H9 (cell line): ENCODE results near the gene HS3ST1. TPM values are rescaled to one million over a fixed set of nuclear protein-coding genes. Genes with fewer than 3 reads are reported as not detected.

Experiments used
- DNase-seq: peaks from one replicate; pipeline ENCODE4 v3.0.0-alpha.2; 2017
- H2AFZ ChIP-seq: one replicate; pipeline ENCODE4 v1.6.1; 2013; ENCODE audit warnings: mild to moderate bottlenecking, low read length, control low read depth, moderate library complexity
- H2AK5ac ChIP-seq: 2 replicates; pipeline ENCODE4 v1.6.1; 2013; ENCODE audit warnings: low read length, control low read depth, mixed read lengths; ENCODE audit not compliant: insufficient read length
- H2BK120ac ChIP-seq: one replicate; pipeline ENCODE4 v1.6.1; 2013; ENCODE audit warnings: low read depth, mild to moderate bottlenecking, low read length, control low read depth, inconsistent platforms; ENCODE audit not compliant: poor library complexity, severe bottlenecking
- H2BK12ac ChIP-seq: 2 replicates; pipeline ENCODE4 v1.6.1; 2013; ENCODE audit warnings: low read length, control low read depth, mixed read lengths, low read depth; ENCODE audit not compliant: insufficient read length
- H2BK15ac ChIP-seq: 2 replicates; pipeline ENCODE4 v1.6.1; 2013; ENCODE audit warnings: low read depth, low read length, control low read depth
- H2BK20ac ChIP-seq: one replicate; pipeline ENCODE4 v1.6.1; 2013; ENCODE audit warnings: low read depth, mild to moderate bottlenecking, low read length, control low read depth, inconsistent platforms; ENCODE audit not compliant: poor library complexity, severe bottlenecking
- H2BK5ac ChIP-seq: 2 replicates; pipeline ENCODE4 v1.6.1; 2013; ENCODE audit warnings: low read length, control low read depth, mixed read lengths; ENCODE audit not compliant: insufficient read length
- H3K14ac ChIP-seq: 2 replicates; pipeline ENCODE4 v1.6.1; 2013; ENCODE audit warnings: low read length, control low read depth; ENCODE audit not compliant: insufficient read depth
- H3K18ac ChIP-seq: 2 replicates; pipeline ENCODE4 v1.6.1; 2013; ENCODE audit warnings: low read depth, mild to moderate bottlenecking, mixed read lengths, low read length, control low read depth; ENCODE audit not compliant: insufficient read length
- H3K23ac ChIP-seq: 2 replicates; pipeline ENCODE4 v1.6.1; 2013; ENCODE audit warnings: low read length, control low read depth, mixed read lengths, low read depth; ENCODE audit not compliant: insufficient read length
- H3K23me2 ChIP-seq: 2 replicates; pipeline ENCODE4 v1.6.1; 2013; ENCODE audit warnings: low read depth, mild to moderate bottlenecking, mixed read lengths, low read length, control low read depth; ENCODE audit not compliant: insufficient read length, poor library complexity, severe bottlenecking
- H3K27ac ChIP-seq: 2 replicates; pipeline ENCODE4 v1.5.1; 2013; ENCODE audit warnings: low read length, control low read depth, mixed read lengths, low read depth; ENCODE audit not compliant: insufficient read length
- H3K27me3 ChIP-seq: 2 replicates; pipeline ENCODE4 v1.6.1; 2013; ENCODE audit warnings: low read length, control low read depth, inconsistent platforms; ENCODE audit not compliant: insufficient read depth
- H3K4ac ChIP-seq: 2 replicates; pipeline ENCODE4 v1.6.1; 2013; ENCODE audit warnings: low read depth, mild to moderate bottlenecking, control low read depth, inconsistent platforms, low read length, moderate library complexity
- H3K4me1 ChIP-seq: 2 replicates; pipeline ENCODE4 v1.6.1; 2013; ENCODE audit warnings: low read length, control low read depth, inconsistent platforms; ENCODE audit not compliant: insufficient read depth
- H3K4me2 ChIP-seq: 2 replicates; pipeline ENCODE4 v1.6.1; 2013; ENCODE audit warnings: low read length, control low read depth, mixed read lengths; ENCODE audit not compliant: insufficient read length, insufficient read depth
- H3K56ac ChIP-seq: 2 replicates; pipeline ENCODE4 v1.6.1; 2013; ENCODE audit warnings: low read depth, mild to moderate bottlenecking, mixed read lengths, low read length, control low read depth; ENCODE audit not compliant: insufficient read length
- H3K79me1 ChIP-seq: 2 replicates; pipeline ENCODE4 v1.6.1; 2013; ENCODE audit warnings: low read depth, mild to moderate bottlenecking, moderate library complexity, low read length, control low read depth, inconsistent platforms; ENCODE audit not compliant: insufficient read depth, poor library complexity, severe bottlenecking
- H3K79me2 ChIP-seq: 2 replicates; pipeline ENCODE4 v1.6.1; 2013; ENCODE audit warnings: low read length, control low read depth, inconsistent platforms; ENCODE audit not compliant: insufficient read depth
- H3K9ac ChIP-seq: 2 replicates; pipeline ENCODE4 v1.6.1; 2013; ENCODE audit warnings: low read length, control low read depth, mixed read lengths; ENCODE audit not compliant: insufficient read length; ENCODE audit errors: extremely low read depth
- H3K9me3 ChIP-seq: one replicate; pipeline ENCODE4 v1.6.1; 2013; ENCODE audit warnings: low read depth, low read length, inconsistent platforms; ENCODE audit not compliant: control insufficient read depth
- H3T11ph ChIP-seq: one replicate; pipeline ENCODE4 v1.6.1; 2013; ENCODE audit warnings: mild to moderate bottlenecking, low read length, control low read depth, inconsistent platforms
- H4K20me1 ChIP-seq: one replicate; pipeline ENCODE4 v1.6.1; 2013; ENCODE audit not compliant: control insufficient read depth, insufficient read length, insufficient read depth
- H4K5ac ChIP-seq: 2 replicates; pipeline ENCODE4 v1.6.1; 2013; ENCODE audit warnings: low read depth, mild to moderate bottlenecking, mixed read lengths, low read length, control low read depth; ENCODE audit not compliant: insufficient read length
- H4K8ac ChIP-seq: replicated peaks from 2 replicates; pipeline ENCODE4 v1.6.1; 2013; ENCODE audit warnings: low read length, control low read depth, mixed read lengths, low read depth; ENCODE audit not compliant: insufficient read length
- H4K91ac ChIP-seq: 2 replicates; pipeline ENCODE4 v1.6.1; 2013; ENCODE audit warnings: low read depth, mild to moderate bottlenecking, moderate library complexity, mixed read lengths, low read length, control low read depth; ENCODE audit not compliant: insufficient read length
- H3K27ac Mint-ChIP-seq, 3 experiments: 2 replicates in 2 of 3; 3 replicates in 1 of 3; pipeline ENCODE4 v1.8.0; 2020 to 2021; ENCODE audit warnings: mixed read lengths in 3 of 3, mild to moderate bottlenecking in 1 of 3, moderate library complexity in 1 of 3
- H3K27me3 Mint-ChIP-seq: 2 replicates; pipeline ENCODE4 v1.8.0; 2021; ENCODE audit warnings: low read depth, mild to moderate bottlenecking, moderate library complexity, mixed read lengths
- H3K36me3 Mint-ChIP-seq, 3 experiments: 2 replicates in 2 of 3; 3 replicates in 1 of 3; pipeline ENCODE4 v1.8.0; 2020 to 2021; ENCODE audit warnings: low read depth in 3 of 3, mixed read lengths in 3 of 3; ENCODE audit not compliant: insufficient read depth in 1 of 3
- H3K4me1 Mint-ChIP-seq, 2 experiments: 2 replicates each; pipeline ENCODE4 v1.8.0; 2020; ENCODE audit warnings: mixed read lengths in 2 of 2
- H3K4me3 Mint-ChIP-seq, 2 experiments: 2 replicates in 1 of 2; 3 replicates in 1 of 2; pipeline ENCODE4 v1.8.0; 2020 to 2021; ENCODE audit warnings: mild to moderate bottlenecking in 2 of 2, mixed read lengths in 2 of 2, moderate library complexity in 1 of 2
- H3K9me3 Mint-ChIP-seq, 2 experiments: 2 replicates in 1 of 2; 3 replicates in 1 of 2; pipeline ENCODE4 v1.8.0; 2020; ENCODE audit warnings: mild to moderate bottlenecking in 2 of 2, mixed read lengths in 2 of 2, moderate library complexity in 1 of 2
- CTCF ChIP-seq: fragments of 200-600 bp; sonication (generic); conservative IDR thresholded peaks from 3 replicates; pipeline ENCODE4 v1.8.0; 2021; ENCODE audit warnings: antibody characterized with exemption, mild to moderate bottlenecking
- total RNA-seq: library from RNA; stranded (reverse); gene quantifications from 2 replicates; pipeline ENCODE4 v1.2.1, GENCODE V29; 2021

The HS3ST1 gene
- total RNA-seq, 1 experiment from 2014 or later: 0.04 TPM

- no peak overlapping the region for H4K91ac ChIP-seq
- no peaks in the 10 kb centered on the region for H3K9me3 ChIP-seq
- H4K5ac ChIP-seq: no peak overlapping the region
- Mint-ChIP-seq H3K4me3 (no peak overlapping the region), H3K27me3 (no peaks in the 10 kb centered on the region), H3K27ac (no peak overlapping the region; a peak in 1 of 7 replicates), H3K4me1 (peaks cover 0 to 4% of the 10 kb centered on the region in 2 experiments; a peak in 2 of 4 replicates), H3K36me3 (no peaks in the 10 kb centered on the region), H3K9me3 (peaks cover 0 to 2% of the 10 kb centered on the region in 2 experiments; a peak in 1 of 5 replicates)
- H3T11ph ChIP-seq: no peak overlapping the region
- H3K18ac ChIP-seq: no peak overlapping the region
- H3K56ac ChIP-seq: no peak overlapping the region
- no peak overlapping the region for H2BK120ac ChIP-seq
- H2BK5ac ChIP-seq: no peak overlapping the region
- no peak overlapping the region for H3K9ac ChIP-seq
- no peaks in the 10 kb centered on the region for H3K79me2 ChIP-seq
- no peak overlapping the region for H3K4ac ChIP-seq
- no peak overlapping the region for H2AK5ac ChIP-seq
- no peak overlapping the region for H2BK20ac ChIP-seq
- H3K27me3 ChIP-seq: no peaks in the 10 kb centered on the region
- H3K4me2 ChIP-seq: no peak overlapping the region
- H4K8ac ChIP-seq: no peak overlapping the region
- no peak for DNase-seq
- no peaks in the 10 kb centered on the region for H3K4me1 ChIP-seq
- no peak overlapping the region for H3K14ac ChIP-seq
- no peak overlapping the region for H3K27ac ChIP-seq
- H3K79me1 ChIP-seq: no peaks in the 10 kb centered on the region
- H3K23ac ChIP-seq: no peak overlapping the region
- no peak overlapping the region for H2AFZ ChIP-seq
- TF ChIP-seq CTCF: no peak
- no peak overlapping the region for H2BK12ac ChIP-seq
- no peaks in the 10 kb centered on the region for H4K20me1 ChIP-seq
- no peaks in the 10 kb centered on the region for H3K23me2 ChIP-seq
- no peak overlapping the region for H2BK15ac ChIP-seq
Measured at GRCh38 chr4:11365039-11365438, 63.7 kb downstream of the HS3ST1 start.
